NCI-H526 treated with DMSO at 0.1 percent for 48 hours (cell line): Measurements from ENCODE around the gene LRP1B.
A peak's percentile ranks its signal among the peaks of the same experiment; 100 is the strongest.

Experiments used
- DNase-seq: peaks from one replicate; lab custom pipeline; 2025; lab: John Stamatoyannopoulos, UW

LRP1B gene

DNA sequence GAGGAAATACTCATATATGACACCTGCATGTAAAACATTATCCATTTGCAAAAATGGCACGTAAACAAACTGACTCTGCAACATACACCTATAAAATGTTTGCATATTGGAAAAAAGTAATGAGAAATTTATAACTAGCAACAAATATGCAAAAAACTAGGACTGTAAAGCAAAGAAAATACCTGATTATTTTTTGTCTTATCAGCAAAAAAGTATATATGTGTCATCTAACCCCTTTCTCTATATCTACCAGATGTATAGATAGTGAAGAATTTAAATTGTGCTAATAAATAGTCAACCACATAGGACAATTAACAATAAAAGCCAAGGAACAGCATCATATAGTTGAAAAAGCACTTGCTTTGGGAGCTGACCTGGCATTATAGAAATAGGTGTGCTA lies 543.8 kb downstream of the LRP1B start:
- no peak for DNase-seq

GRCh38 chr2:141582213-141582612 lies 548.6 kb downstream of the LRP1B start:
- DNase-seq, result no peak

- DNase-seq, result no peak
Measured at GRCh38 chr2:141579071-141579470, 551.7 kb downstream of the LRP1B start.

GRCh38 chr2:141570474-141571131 lies 560.2 kb downstream of the LRP1B start:
- DNase-seq, result no peak

DNA sequence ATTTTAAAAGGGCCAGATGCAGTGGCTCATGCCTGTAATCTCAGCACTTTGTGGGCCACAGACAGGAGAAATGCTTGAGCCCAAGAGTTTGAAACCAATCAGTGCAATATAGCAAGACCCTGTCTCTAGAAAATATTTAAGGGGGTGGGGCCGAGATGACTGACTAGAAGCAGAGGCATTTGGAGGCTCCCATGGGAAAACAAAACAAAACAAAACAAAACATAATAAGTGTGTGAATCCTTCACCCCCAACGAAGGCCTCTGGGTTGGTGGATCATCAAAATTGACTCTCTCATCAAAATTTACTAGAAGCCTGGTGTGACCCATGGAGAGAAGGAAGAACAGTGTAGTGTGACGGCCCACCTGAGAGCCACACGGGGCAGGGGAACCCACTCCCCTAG lies 560.9 kb downstream of the LRP1B start:
- no peak for DNase-seq

- no peak for DNase-seq
Measured at GRCh38 chr2:141565597-141565996, 565.2 kb downstream of the LRP1B start.

DNA sequence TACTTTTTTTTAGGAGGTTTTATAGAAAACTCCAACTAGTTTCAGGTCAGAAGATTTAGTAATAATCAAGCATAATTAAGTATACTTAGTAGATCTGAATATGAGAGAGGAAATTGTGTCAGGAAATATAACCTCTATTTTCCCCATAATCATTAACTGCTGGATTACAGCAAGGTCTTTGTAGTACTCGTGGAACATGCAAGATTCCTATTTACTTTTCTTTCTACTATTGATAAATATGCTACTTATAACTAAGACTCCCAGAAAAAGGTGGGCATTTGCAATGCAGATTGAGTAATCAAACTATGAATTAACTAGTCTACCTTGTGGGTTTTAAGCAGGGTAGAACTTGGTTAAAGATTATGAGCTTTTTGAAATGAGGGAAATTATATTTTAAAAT lies 570.1 kb downstream of the LRP1B start:
- no peak for DNase-seq

- no peak for DNase-seq
Measured at GRCh38 chr2:141557329-141558095, 573.3 kb downstream of the LRP1B start.

DNA sequence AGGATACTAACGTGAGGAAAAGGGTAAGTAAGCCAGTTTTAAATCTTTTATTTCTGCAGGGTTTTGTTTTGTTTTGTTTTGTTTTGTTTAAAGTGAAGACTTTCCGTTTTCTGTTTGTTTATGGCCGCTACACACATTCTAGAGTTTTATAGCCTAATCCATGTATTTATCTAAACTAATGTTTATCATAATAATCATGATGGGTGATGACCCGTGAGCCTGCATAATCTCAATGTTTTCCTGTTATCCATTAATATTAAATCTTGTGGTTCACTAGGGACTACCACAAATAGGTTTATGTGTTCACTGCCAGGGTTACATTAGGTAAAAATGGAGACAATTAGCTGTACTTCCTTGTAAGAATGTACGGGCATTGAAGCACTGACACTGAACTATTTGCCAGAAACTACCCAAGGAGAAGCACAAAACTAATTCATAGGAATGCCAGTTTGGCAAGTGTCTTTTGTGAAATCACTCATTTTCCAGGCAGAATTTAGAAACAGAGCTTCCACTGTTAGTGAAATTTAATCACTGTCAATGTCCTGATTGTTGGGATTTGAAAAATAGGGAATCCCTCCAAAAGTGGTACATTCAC lies 574.8 kb downstream of the LRP1B start:
- no peak for DNase-seq

DNA sequence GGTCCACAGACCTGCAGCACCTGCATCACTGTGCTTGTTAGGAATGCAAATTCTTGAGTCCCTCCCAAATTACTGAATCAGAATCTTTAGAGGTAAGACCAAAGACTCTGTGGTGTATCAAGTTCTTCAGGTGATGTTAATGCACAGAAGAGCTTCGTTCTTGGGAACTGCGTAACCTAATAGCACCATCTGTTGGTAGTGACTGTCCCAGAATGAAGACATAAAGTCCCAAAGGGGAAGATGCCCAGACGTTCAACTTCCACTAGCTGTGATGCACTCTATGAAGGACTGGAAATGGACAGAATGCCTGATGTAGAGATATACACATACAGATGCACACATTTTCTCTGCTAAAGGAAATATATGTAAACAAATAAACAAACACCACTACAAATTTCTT lies 576.0 kb downstream of the LRP1B start:
- peak; percentile 72 for DNase-seq

GRCh38 chr2:141534666-141535362 lies 596.0 kb downstream of the LRP1B start:
- DNase-seq, result no peak

DNA sequence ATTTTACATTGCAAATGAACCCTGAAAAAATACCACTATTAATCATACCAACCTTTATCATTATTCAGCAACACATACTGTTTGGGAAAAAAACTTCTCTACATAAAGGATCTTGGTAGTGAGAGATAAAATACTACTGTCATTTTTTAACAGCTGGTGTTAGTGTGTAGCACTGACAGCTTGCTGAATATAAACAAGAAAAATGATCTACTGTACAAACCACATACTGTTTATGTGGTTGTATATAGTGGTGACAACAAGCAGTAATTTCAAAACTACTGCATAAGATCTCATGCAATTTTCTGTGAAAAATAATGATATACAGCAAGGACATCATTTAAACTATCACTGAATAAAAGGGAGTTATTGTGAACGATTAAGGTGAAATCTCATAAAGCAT lies 601.2 kb downstream of the LRP1B start:
- no peak for DNase-seq

GRCh38 chr2:141528990-141529389 lies 601.8 kb downstream of the LRP1B start:
- no peak for DNase-seq

DNA sequence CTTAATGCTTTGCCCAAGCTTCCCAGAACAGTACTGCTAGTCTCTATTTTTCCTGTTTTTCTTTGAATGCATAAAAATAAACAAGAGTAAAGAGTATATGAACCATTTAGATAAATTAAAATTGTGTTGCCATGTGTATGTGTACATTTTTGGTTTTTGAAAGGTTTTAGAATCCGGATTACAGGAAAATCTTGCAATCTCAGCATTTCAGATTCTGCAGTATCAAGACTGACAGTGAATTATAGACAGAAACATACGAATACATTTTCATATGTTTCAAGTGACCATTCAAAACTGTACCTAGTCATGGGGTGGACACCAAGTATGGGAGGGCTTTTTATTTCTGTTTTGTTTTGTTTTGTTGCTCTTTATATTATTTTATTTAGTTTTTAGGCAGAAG lies 604.1 kb downstream of the LRP1B start:
- no peak for DNase-seq

DNA sequence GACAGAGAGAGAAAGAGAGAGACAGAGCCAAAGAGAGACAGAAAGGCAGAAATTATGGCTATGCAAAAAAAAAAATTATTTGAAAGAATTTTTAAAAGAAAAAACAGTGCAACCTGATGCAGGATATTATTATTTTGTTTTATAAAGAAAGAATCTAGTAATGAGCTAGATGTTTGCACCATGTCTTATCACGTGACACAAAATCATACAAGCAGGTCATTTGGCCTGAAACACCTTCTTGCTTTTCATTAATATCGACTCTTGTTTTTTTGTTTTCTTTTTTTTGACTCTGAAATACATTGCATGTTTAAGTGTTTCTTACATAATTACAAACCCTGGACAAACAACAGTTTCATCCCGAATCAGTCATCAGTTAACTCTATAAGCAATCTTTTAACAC lies 606.0 kb downstream of the LRP1B start:
- no peak for DNase-seq

GRCh38 chr2:141523199-141523598 lies 607.6 kb downstream of the LRP1B start:
- DNase-seq, result no peak

GRCh38 chr2:141522702-141523101 lies 608.1 kb downstream of the LRP1B start:
- DNase-seq, result no peak

DNA sequence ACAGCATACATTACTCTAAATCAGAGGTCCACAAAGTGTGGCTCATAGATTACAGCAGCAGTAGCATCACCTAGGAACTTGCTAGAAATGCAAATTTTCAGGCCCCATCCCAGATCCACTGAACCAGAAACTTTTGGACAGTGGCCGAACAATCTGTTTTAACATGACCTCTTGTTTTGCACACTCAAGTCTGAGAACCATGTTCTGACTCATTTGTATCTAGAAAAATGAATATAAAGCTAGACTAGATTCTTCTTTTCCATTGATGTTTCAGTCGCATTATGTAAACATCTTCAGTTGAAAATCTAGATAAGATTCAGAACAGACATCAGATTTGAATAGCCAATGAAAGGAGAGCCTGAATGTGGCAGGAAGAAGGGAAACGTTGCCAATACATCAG lies 608.8 kb downstream of the LRP1B start:
- DNase-seq, result no peak

GRCh38 chr2:141519906-141520305 lies 610.9 kb downstream of the LRP1B start:
- no peak for DNase-seq

GRCh38 chr2:141517852-141518421 lies 612.9 kb downstream of the LRP1B start:
- DNase-seq, result no peak

GRCh38 chr2:141517180-141517851 lies 613.5 kb downstream of the LRP1B start:
- no peak for DNase-seq

DNA sequence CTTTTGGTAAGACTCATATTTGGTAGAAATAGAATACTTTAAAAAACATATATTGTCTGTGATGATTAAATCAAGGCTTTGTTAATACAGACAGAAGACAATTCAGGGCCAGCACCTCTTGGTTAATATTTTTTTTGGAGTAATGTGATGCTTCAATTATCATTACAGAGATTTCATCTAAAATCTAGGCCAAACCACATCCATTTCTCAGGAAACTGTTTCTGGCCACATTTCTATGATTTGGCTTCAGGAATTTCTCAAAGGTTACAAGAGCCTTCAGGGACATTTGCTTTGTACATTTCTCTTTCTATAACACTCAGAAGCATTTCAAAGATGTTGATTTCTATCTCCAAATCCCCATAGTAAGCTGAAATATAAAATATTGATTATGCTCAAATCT lies 614.9 kb downstream of the LRP1B start:
- DNase-seq, result no peak
